A549 (cell line): ENCODE results near the gene LYPD3.

Experiments used
- EHF ChIP-seq: fragments of 250-450 bp; sonication (Bioruptor Pico); IDR thresholded peaks from 2 replicates; pipeline ENCODE4 v1.5.0; 2020; ENCODE audit warnings: mild to moderate bottlenecking
- EP300 ChIP-seq, 2 experiments: fragments of >200 bp; sonication (Bioruptor Twin); formaldehyde crosslinking; IDR thresholded peaks; 2 replicates in 1 of 2; 3 replicates in 1 of 2; pipeline ENCODE4 v1.6.1; 2016 to 2017
- JUN ChIP-seq, 2 experiments: fragments of >200 bp; sonication (Bioruptor Twin); formaldehyde crosslinking; IDR thresholded peaks; 2 replicates in 1 of 2; 3 replicates in 1 of 2; pipeline ENCODE4 v1.6.1; 2016 to 2017
- KDM5A ChIP-seq: fragments of 200-600 bp; sonication (generic); IDR thresholded peaks from 2 replicates; pipeline ENCODE4 v1.6.1; 2016; ENCODE audit warnings: antibody characterized with exemption, mild to moderate bottlenecking
- NFE2L2 ChIP-seq: fragments of 150-350 bp; conservative IDR thresholded peaks from 2 replicates; pipeline ENCODE4 v1.6.1; 2014; ENCODE audit warnings: low read length
- POLR2A ChIP-seq: IDR thresholded peaks from 2 replicates; pipeline ENCODE4 v1.6.1; 2012; ENCODE audit warnings: mild to moderate bottlenecking, low read length
- TF ChIP-seq, protein P1 (sequence below): fragments of 200-600 bp; sonication (generic); IDR thresholded peaks from 2 replicates; pipeline ENCODE4 v1.6.1; 2016; ENCODE audit warnings: antibody characterized with exemption, mild to moderate bottlenecking, moderate library complexity
- TF ChIP-seq, protein P2 (sequence below): fragments of >200 bp; sonication (Bioruptor Twin); formaldehyde crosslinking; IDR thresholded peaks from 3 replicates; pipeline ENCODE4 v1.5.1; 2016
- TF ChIP-seq, protein P3 (sequence below): fragments of 450-650 bp; IDR thresholded peaks from 2 replicates; pipeline ENCODE4 v1.6.1; 2014; ENCODE audit warnings: antibody characterized with exemption

DNA sequence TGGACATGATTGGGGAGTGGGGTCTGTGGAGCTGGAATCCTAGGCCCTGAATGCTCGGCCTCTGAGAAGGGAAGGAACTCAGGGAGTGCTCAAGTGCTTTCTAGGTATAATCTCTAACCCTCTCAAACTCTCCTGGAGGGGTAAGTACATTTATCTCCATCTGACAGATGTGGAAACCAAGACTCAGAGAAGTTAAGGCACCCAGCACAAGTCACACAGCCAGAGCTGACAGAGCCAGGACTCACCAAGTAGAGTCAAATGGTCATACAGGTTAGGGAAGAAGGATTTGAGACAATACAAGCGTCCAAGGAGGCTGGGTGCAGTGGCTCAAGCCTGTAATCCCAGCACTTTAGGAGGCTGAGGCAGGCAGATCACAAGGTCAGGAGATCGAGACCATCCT, 12.9 kb upstream of the LYPD3 start:
- TF ChIP-seq, protein P1, sequence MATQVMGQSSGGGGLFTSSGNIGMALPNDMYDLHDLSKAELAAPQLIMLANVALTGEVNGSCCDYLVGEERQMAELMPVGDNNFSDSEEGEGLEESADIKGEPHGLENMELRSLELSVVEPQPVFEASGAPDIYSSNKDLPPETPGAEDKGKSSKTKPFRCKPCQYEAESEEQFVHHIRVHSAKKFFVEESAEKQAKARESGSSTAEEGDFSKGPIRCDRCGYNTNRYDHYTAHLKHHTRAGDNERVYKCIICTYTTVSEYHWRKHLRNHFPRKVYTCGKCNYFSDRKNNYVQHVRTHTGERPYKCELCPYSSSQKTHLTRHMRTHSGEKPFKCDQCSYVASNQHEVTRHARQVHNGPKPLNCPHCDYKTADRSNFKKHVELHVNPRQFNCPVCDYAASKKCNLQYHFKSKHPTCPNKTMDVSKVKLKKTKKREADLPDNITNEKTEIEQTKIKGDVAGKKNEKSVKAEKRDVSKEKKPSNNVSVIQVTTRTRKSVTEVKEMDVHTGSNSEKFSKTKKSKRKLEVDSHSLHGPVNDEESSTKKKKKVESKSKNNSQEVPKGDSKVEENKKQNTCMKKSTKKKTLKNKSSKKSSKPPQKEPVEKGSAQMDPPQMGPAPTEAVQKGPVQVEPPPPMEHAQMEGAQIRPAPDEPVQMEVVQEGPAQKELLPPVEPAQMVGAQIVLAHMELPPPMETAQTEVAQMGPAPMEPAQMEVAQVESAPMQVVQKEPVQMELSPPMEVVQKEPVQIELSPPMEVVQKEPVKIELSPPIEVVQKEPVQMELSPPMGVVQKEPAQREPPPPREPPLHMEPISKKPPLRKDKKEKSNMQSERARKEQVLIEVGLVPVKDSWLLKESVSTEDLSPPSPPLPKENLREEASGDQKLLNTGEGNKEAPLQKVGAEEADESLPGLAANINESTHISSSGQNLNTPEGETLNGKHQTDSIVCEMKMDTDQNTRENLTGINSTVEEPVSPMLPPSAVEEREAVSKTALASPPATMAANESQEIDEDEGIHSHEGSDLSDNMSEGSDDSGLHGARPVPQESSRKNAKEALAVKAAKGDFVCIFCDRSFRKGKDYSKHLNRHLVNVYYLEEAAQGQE = no peak
- TF ChIP-seq, protein P2, sequence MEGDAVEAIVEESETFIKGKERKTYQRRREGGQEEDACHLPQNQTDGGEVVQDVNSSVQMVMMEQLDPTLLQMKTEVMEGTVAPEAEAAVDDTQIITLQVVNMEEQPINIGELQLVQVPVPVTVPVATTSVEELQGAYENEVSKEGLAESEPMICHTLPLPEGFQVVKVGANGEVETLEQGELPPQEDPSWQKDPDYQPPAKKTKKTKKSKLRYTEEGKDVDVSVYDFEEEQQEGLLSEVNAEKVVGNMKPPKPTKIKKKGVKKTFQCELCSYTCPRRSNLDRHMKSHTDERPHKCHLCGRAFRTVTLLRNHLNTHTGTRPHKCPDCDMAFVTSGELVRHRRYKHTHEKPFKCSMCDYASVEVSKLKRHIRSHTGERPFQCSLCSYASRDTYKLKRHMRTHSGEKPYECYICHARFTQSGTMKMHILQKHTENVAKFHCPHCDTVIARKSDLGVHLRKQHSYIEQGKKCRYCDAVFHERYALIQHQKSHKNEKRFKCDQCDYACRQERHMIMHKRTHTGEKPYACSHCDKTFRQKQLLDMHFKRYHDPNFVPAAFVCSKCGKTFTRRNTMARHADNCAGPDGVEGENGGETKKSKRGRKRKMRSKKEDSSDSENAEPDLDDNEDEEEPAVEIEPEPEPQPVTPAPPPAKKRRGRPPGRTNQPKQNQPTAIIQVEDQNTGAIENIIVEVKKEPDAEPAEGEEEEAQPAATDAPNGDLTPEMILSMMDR = no peak
- no peak for TF ChIP-seq NFE2L2
- TF ChIP-seq POLR2A = no peak
- no peak for TF ChIP-seq EP300 (IDR thresholded peaks at IDR 0.05)
- no peak for TF ChIP-seq EHF (CRISPR knock-in tag)
- TF ChIP-seq KDM5A = no peak
- no peak for TF ChIP-seq JUN (IDR thresholded peaks at IDR 0.05)
- TF ChIP-seq, protein P3, sequence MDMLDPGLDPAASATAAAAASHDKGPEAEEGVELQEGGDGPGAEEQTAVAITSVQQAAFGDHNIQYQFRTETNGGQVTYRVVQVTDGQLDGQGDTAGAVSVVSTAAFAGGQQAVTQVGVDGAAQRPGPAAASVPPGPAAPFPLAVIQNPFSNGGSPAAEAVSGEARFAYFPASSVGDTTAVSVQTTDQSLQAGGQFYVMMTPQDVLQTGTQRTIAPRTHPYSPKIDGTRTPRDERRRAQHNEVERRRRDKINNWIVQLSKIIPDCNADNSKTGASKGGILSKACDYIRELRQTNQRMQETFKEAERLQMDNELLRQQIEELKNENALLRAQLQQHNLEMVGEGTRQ = no peak
